OCI-LY7 (cell line): ENCODE measurements around the gene OSGIN1. TPM values are rescaled to one million over a fixed set of nuclear protein-coding genes. Genes with fewer than 3 reads are reported as not detected.

Experiments
- BruUV-seq: library from RNA; stranded (reverse); fragments of 400-500 nt; replicated peaks from 2 replicates; lab custom pipeline; 2021; lab: Mats Ljungman, UMichigan
- CTCF ChIA-PET: fragments of 300-600 bp; sonication (Branson Sonifier 250); formaldehyde crosslinking; loops from one replicate; lab custom pipeline; 2022; ENCODE audit warnings: antibody characterized with exemption; ENCODE audit not compliant: unreplicated experiment; lab: Charles Lee
- POLR2A ChIA-PET: fragments of 300-600 bp; sonication (Branson Sonifier 250); formaldehyde crosslinking; loops from one replicate; lab custom pipeline; 2022; ENCODE audit warnings: antibody characterized with exemption; lab: Charles Lee
- DNase-seq: peaks from one replicate; pipeline ENCODE4 v3.0.0-alpha.2; 2015; ENCODE audit warnings: low spot score
- H2AFZ ChIP-seq: fragments of 200-600 bp; sonication (generic), shearing (Covaris generic); 2 replicates; pipeline ENCODE4 v1.6.1; 2014; ENCODE audit warnings: mild to moderate bottlenecking, antibody characterized with exemption, low read length, moderate library complexity
- H3K27ac ChIP-seq: fragments of 200-600 bp; sonication (generic); 2 replicates; pipeline ENCODE4 v1.5.1; 2014; ENCODE audit warnings: mixed run types, low read depth, mild to moderate bottlenecking, moderate library complexity, low read length, inconsistent platforms; ENCODE audit not compliant: poor library complexity, severe bottlenecking
- H3K36me3 ChIP-seq: fragments of 200-600 bp; sonication (generic); 2 replicates; pipeline ENCODE4 v1.6.1; 2014; ENCODE audit warnings: mild to moderate bottlenecking, antibody characterized with exemption, low read length, moderate library complexity, mixed read lengths; ENCODE audit not compliant: insufficient read depth
- H3K4me1 ChIP-seq: fragments of 200-600 bp; sonication (generic); 2 replicates; pipeline ENCODE4 v1.5.1; 2014; ENCODE audit warnings: mild to moderate bottlenecking, low read length; ENCODE audit not compliant: insufficient read depth, poor library complexity, severe bottlenecking
- H3K4me2 ChIP-seq: fragments of 200-600 bp; sonication (generic); 2 replicates; pipeline ENCODE4 v1.6.1; 2014; ENCODE audit warnings: mild to moderate bottlenecking, low read length
- H3K4me3 ChIP-seq: fragments of 200-600 bp; sonication (generic); 2 replicates; pipeline ENCODE4 v1.5.1; 2014; ENCODE audit warnings: mild to moderate bottlenecking, low read depth, low read length; ENCODE audit not compliant: poor library complexity, severe bottlenecking
- H3K79me2 ChIP-seq: fragments of 200-600 bp; sonication (generic); 2 replicates; pipeline ENCODE4 v1.6.1; 2016; ENCODE audit warnings: low read depth, mild to moderate bottlenecking, low read length, moderate library complexity, mixed read lengths; ENCODE audit not compliant: insufficient read depth
- H3K9me2 ChIP-seq: fragments of 200-600 bp; sonication (generic); 2 replicates; pipeline ENCODE4 v1.6.1; 2016; ENCODE audit warnings: mild to moderate bottlenecking, low read length, mixed read lengths; ENCODE audit not compliant: insufficient read depth
- H3K9me3 ChIP-seq: fragments of 200-600 bp; sonication (generic); 2 replicates; pipeline ENCODE4 v1.6.1; 2014; ENCODE audit warnings: mild to moderate bottlenecking, mixed run types, low read length, mixed read lengths
- H4K20me1 ChIP-seq: fragments of 200-600 bp; sonication (generic); 2 replicates; pipeline ENCODE4 v1.6.1; 2014; ENCODE audit warnings: mild to moderate bottlenecking, antibody characterized with exemption, low read length, moderate library complexity, mixed read lengths; ENCODE audit not compliant: insufficient read depth
- CTCF ChIP-seq: fragments of 200-600 bp; sonication (generic); conservative IDR thresholded peaks from 2 replicates; pipeline ENCODE4 v1.5.1; 2014; ENCODE audit warnings: mild to moderate bottlenecking, antibody characterized with exemption, low read length, moderate library complexity, mixed read lengths
- EZH2phosphoT487 ChIP-seq: fragments of 200-600 bp; sonication (generic); IDR thresholded peaks from 2 replicates; pipeline ENCODE4 v1.6.1; 2018; ENCODE audit warnings: low read depth, borderline replicate concordance, mild to moderate bottlenecking, mixed run types, antibody characterized with exemption, low read length, moderate library complexity, mixed read lengths
- intact Hi-C: fragments of 100-400 bp; cut with micrococcal nuclease; formaldehyde crosslinking; loops from one replicate; pipeline ENCODE4 v1.10.0; 2022; ENCODE audit not compliant: unreplicated experiment
- total RNA-seq, 2 experiments: library from RNA; depleted of rRNA in 1 of 2; stranded (reverse); fragments of >200 nt in 1 of 2; shearing (Covaris generic) in 1 of 2; gene quantifications; 2 replicates each; pipeline ENCODE4 v1.2.3, GENCODE V29; 2014 to 2022

OSGIN1 gene
- total RNA-seq, 2 experiments from 2014 or later = 0.28 to 1.0 TPM

GRCh38 chr16:83954577-83955016 is 1.6 kb downstream of the OSGIN1 start:
- BruUV-seq = no TSS peak
- Histone ChIP-seq H3K4me2 (no peak overlapping the region), H2AFZ (no peak overlapping the region)

GRCh38 chr16:83955218-83956130 is 2.4 kb downstream of the OSGIN1 start:
- Histone ChIP-seq H3K4me1 (peaks cover 8% of the 10 kb centered on the region), H3K9me3 (no peaks in the 10 kb centered on the region), H3K36me3 (no peaks in the 10 kb centered on the region), H3K27ac (no peak overlapping the region), H3K9me2 (no peaks in the 10 kb centered on the region), H4K20me1 (no peaks in the 10 kb centered on the region), H2AFZ (no peak overlapping the region), H3K4me2 (no peak overlapping the region), H3K4me3 (no peak overlapping the region), H3K79me2 (no peaks in the 10 kb centered on the region)
- ChIA-PET CTCF (no interaction called here), POLR2A (no interaction called here)
- no peak for DNase-seq
- intact Hi-C loops = loop anchor here (1.0 to 10.0 kb wide), 4 partner anchors 89 to 219 kb away; no protein-coding TSS in a partner anchor
- BruUV-seq = no TSS peak
- TF ChIP-seq CTCF = no peak
- TF ChIP-seq EZH2phosphoT487 = no peak

More at GRCh38 chr16:83954577-83955016, 1.6 kb downstream of the OSGIN1 start:
- POLR2A ChIA-PET = no interaction called here
- H3K9me2 ChIP-seq = no peaks in the 10 kb centered on the region
- H3K9me3 ChIP-seq = no peaks in the 10 kb centered on the region
- no peak overlapping the region for H3K27ac ChIP-seq
- H4K20me1 ChIP-seq = no peaks in the 10 kb centered on the region
- H3K4me1 ChIP-seq = peaks cover 8% of the 10 kb centered on the region
- no peak for DNase-seq
- no peaks in the 10 kb centered on the region for H3K36me3 ChIP-seq
- intact Hi-C loops = loop anchor here (10.0 kb wide), 2 partner anchors 130 to 220 kb away; no protein-coding TSS in a partner anchor
- TF ChIP-seq CTCF = no peak
- TF ChIP-seq EZH2phosphoT487 = no peak
- H3K4me3 ChIP-seq = no peak overlapping the region
- CTCF ChIA-PET = no interaction called here
- no peaks in the 10 kb centered on the region for H3K79me2 ChIP-seq
